Ishikawa (cell line): ENCODE measurements around the gene IL1RAPL1.

Experiments used
- CEBPB ChIP-seq: IDR thresholded peaks from 2 replicates; pipeline ENCODE4 v1.6.1; 2012
- CREB1 ChIP-seq: IDR thresholded peaks from 2 replicates; pipeline ENCODE4 v1.6.1; 2012; ENCODE audit warnings: low read depth
- EGR1 ChIP-seq: IDR thresholded peaks from 2 replicates; pipeline ENCODE4 v1.6.1; 2012
- EP300 ChIP-seq: IDR thresholded peaks from 2 replicates; pipeline ENCODE4 v1.6.1; 2012; ENCODE audit warnings: borderline replicate concordance
- FOXM1 ChIP-seq: IDR thresholded peaks from 2 replicates; pipeline ENCODE4 v1.6.1; 2012; ENCODE audit warnings: low read depth, borderline replicate concordance
- NFIC ChIP-seq: IDR thresholded peaks from 2 replicates; pipeline ENCODE4 v1.6.1; 2012
- RAD21 ChIP-seq: IDR thresholded peaks from 2 replicates; pipeline ENCODE4 v1.6.1; 2012; ENCODE audit warnings: low read depth
- TAF1 ChIP-seq: IDR thresholded peaks from 2 replicates; pipeline ENCODE4 v1.6.1; 2012; ENCODE audit warnings: low read depth, mild to moderate bottlenecking
- TCF12 ChIP-seq: IDR thresholded peaks from 2 replicates; pipeline ENCODE4 v1.6.1; 2012; ENCODE audit warnings: low read depth
- TEAD4 ChIP-seq: IDR thresholded peaks from 2 replicates; pipeline ENCODE4 v1.6.1; 2012
- YY1 ChIP-seq: IDR thresholded peaks from 2 replicates; pipeline ENCODE4 v1.6.1; 2012; ENCODE audit warnings: low read depth
- ZBTB7A ChIP-seq: IDR thresholded peaks from 2 replicates; pipeline ENCODE4 v1.6.1; 2012; ENCODE audit warnings: low read depth
- TF ChIP-seq, protein P1 (sequence below): IDR thresholded peaks from 2 replicates; pipeline ENCODE4 v1.6.1; 2012
- TF ChIP-seq, protein P2 (sequence below): IDR thresholded peaks from 2 replicates; pipeline ENCODE4 v1.6.1; 2012; ENCODE audit warnings: low read depth, mild to moderate bottlenecking
- TF ChIP-seq, protein P3 (sequence below): IDR thresholded peaks from 2 replicates; pipeline ENCODE4 v1.6.1; 2012

Gene IL1RAPL1

DNA sequence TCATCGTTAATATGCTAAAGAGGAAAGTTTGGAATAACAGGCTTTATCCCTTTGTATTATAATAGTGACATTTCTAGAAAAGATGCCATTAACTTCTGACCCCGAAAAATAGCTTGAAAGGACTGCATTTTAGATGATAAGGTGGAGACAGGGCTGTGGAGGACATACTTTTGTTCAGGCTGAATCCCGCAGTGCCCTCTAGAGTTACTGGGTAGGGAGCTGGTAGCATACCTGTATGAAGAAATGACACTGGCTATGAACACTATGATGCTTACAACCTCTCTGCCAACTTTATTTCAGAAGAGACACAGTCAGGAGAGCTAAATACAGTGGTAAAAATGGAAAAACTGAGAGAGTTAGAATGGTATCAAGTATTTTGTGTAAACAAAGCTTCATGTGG lies 8.1 kb downstream of the IL1RAPL1 start:
- TF ChIP-seq ZBTB7A (no peak), EP300 (no peak), RAD21 (no peak), TCF12 (no peak)
- TF ChIP-seq, protein P1, sequence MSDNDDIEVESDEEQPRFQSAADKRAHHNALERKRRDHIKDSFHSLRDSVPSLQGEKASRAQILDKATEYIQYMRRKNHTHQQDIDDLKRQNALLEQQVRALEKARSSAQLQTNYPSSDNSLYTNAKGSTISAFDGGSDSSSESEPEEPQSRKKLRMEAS, result no peak

DNA sequence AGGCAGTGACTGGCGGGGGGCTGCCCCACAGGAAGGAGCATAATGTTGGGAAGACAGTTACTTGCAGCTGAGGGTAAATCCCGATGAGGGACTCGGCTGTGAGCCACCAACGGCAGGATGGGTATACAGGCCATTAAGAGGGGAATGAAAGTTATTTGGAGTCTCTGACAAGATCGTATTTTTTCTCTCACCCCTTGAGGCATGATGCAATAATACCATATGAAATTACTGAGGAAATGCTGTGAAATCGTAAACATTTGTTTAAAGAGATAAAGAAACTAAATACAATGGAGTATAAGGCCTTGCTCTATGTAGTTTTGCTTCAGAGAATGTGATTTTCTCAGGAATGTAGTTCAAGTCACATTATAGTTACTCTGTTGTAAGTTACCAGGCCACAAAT lies 12.7 kb downstream of the IL1RAPL1 start:
- TF ChIP-seq ZBTB7A (no peak), FOXM1 (no peak), EGR1 (no peak), CREB1 (no peak), TEAD4 (no peak), TCF12 (no peak), YY1 (no peak), CEBPB (no peak), EP300 (no peak), TAF1 (no peak), RAD21 (no peak), NFIC (no peak)
- TF ChIP-seq, protein P1, result no peak
- TF ChIP-seq, protein P2, sequence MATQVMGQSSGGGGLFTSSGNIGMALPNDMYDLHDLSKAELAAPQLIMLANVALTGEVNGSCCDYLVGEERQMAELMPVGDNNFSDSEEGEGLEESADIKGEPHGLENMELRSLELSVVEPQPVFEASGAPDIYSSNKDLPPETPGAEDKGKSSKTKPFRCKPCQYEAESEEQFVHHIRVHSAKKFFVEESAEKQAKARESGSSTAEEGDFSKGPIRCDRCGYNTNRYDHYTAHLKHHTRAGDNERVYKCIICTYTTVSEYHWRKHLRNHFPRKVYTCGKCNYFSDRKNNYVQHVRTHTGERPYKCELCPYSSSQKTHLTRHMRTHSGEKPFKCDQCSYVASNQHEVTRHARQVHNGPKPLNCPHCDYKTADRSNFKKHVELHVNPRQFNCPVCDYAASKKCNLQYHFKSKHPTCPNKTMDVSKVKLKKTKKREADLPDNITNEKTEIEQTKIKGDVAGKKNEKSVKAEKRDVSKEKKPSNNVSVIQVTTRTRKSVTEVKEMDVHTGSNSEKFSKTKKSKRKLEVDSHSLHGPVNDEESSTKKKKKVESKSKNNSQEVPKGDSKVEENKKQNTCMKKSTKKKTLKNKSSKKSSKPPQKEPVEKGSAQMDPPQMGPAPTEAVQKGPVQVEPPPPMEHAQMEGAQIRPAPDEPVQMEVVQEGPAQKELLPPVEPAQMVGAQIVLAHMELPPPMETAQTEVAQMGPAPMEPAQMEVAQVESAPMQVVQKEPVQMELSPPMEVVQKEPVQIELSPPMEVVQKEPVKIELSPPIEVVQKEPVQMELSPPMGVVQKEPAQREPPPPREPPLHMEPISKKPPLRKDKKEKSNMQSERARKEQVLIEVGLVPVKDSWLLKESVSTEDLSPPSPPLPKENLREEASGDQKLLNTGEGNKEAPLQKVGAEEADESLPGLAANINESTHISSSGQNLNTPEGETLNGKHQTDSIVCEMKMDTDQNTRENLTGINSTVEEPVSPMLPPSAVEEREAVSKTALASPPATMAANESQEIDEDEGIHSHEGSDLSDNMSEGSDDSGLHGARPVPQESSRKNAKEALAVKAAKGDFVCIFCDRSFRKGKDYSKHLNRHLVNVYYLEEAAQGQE, result no peak
- TF ChIP-seq, protein P3, sequence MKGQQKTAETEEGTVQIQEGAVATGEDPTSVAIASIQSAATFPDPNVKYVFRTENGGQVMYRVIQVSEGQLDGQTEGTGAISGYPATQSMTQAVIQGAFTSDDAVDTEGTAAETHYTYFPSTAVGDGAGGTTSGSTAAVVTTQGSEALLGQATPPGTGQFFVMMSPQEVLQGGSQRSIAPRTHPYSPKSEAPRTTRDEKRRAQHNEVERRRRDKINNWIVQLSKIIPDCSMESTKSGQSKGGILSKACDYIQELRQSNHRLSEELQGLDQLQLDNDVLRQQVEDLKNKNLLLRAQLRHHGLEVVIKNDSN, result no peak

DNA sequence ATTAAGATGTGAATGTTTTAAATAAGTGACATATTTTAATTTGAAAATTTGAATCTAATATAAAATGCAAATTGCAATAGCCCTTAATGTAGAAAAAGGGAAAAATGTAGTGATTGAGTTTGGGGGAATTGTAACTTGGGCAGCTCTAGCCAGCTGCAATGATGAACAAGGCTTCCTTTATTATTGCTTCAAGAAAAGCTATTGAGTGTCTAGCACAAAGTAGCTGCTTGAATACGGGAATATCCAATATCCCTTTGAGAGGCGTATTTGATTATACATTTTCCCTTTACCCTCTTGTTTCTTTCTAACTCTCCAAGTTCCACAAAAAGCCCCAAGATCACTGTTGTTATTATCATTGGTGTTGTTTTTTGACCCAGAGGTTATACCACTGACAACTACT lies 21.8 kb downstream of the IL1RAPL1 start:
- TF ChIP-seq, protein P3, result no peak
- no peak for TF ChIP-seq ZBTB7A

DNA sequence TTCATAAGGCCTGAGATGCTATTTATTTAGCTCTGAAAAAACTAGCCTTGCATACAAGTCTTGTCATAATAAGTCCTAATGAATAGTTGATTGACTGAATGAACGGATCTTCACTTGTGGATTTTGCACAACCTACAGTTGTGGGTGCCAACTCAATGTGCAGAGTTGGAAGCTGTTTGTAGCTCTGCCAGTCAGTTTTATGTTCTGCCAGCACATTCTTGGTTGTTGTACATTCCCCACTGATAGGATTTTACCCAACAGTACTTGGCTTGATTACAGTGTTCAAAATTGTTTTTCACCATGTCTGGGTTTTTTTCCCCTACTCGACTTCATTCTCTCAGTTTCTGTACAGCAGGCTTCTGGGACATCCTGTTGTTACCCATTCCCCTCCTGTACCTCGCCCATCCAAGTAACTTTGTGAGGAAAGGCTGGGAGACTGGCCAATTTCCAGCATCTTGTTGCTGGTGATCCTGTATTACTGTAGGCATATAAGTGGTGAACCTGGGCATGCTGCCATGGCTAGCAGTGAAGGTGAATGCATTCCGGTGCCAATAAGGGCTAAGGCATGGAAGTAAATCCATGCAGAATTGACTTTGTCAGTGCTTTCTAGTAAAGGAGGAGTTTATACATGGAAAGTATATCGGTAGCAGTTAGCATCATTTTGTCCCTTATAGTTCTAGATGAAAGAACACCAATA lies 22.8 kb downstream of the IL1RAPL1 start:
- TF ChIP-seq FOXM1 (no peak), EP300 (no peak), ZBTB7A (no peak), NFIC (no peak), YY1 (no peak), TCF12 (no peak), RAD21 (no peak), TEAD4 (no peak)
- TF ChIP-seq, protein P1, result no peak
- TF ChIP-seq, protein P2, result no peak
- TF ChIP-seq, protein P3, result no peak

DNA sequence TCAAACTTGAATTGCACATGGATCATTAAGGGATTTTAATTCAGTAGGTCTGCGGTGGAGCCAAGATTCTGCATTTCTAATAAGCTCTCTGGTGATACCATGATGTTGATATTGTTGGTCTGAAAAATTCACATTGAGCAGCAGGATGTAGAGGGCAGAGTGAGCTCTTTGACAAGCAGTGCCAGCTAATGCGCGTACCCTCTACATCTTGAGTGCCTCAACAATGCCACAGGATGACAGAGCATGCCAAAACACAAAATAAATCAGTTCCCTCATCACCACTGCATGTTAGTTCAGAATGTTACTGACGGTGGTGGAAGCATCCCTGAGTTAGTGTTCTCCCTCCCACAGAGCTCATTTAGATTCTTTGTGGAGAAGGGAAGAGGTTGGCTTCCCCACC lies 23.5 kb downstream of the IL1RAPL1 start:
- TF ChIP-seq TEAD4, result no peak
- TF ChIP-seq RAD21, result no peak
- TF ChIP-seq YY1, result no peak
- no peak for TF ChIP-seq ZBTB7A
- no peak for TF ChIP-seq EP300
- TF ChIP-seq, protein P2, result no peak
- no peak for TF ChIP-seq FOXM1
- TF ChIP-seq NFIC, result no peak
- no peak for TF ChIP-seq EGR1
- TF ChIP-seq, protein P1, result no peak
- no peak for TF ChIP-seq TAF1
- TF ChIP-seq TCF12, result no peak
- TF ChIP-seq, protein P3, result no peak
- TF ChIP-seq CREB1, result no peak
- TF ChIP-seq CEBPB, result no peak
